ENCODE data around the gene ADAMTS5.

DNA sequence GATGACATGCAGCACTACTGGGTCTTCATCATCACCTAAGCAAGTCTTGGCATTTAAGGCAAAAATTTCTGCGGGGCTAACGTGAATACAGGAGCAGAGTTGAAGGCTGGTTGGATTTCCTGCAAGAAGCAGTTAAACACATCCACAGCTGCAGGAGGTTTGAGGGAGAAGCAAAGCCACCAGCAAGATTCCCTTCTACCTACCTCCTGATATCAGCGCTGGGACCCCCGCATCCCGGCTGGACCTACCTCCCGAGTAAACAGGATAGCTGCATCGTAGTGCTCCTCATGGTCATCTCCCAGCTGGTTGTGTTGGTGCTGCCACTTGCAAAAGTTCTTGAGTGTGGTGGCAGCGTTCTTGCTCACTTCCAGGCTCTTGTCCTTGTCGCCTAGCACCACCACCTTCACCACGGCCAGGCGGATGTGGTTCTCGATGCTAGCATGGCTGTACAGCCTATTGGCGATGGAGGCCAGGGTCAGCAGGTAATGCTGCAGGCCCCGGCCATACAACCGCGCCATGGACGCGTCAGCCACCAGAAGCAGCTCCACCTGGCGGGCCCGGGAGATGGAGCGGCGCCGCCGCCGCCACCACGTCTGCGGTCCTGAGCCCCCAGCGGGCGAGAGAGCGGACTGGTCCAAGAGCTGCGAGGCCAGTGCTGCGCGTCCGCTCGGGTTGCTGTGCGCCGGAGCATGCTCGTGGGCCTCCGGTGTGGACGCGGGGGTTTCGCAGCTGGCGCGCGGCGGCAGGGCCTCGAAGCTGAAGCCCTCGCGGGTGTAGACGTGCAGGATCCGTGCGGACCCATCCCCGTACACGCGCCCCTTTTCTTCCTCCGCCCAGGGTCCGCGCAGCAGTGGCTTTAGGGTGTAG, 1.6 kb downstream of the ADAMTS5 start:
- TF ChIP-seq POLR2A (IDR thresholded peaks at IDR 0.05) (no peak), EP300 (IDR thresholded peaks at IDR 0.05) (no peak), POLR2AphosphoS5 (IDR thresholded peaks at IDR 0.05) (peak in 1 of 4 donors; percentile 13)
- TF ChIP-seq, protein P1, sequence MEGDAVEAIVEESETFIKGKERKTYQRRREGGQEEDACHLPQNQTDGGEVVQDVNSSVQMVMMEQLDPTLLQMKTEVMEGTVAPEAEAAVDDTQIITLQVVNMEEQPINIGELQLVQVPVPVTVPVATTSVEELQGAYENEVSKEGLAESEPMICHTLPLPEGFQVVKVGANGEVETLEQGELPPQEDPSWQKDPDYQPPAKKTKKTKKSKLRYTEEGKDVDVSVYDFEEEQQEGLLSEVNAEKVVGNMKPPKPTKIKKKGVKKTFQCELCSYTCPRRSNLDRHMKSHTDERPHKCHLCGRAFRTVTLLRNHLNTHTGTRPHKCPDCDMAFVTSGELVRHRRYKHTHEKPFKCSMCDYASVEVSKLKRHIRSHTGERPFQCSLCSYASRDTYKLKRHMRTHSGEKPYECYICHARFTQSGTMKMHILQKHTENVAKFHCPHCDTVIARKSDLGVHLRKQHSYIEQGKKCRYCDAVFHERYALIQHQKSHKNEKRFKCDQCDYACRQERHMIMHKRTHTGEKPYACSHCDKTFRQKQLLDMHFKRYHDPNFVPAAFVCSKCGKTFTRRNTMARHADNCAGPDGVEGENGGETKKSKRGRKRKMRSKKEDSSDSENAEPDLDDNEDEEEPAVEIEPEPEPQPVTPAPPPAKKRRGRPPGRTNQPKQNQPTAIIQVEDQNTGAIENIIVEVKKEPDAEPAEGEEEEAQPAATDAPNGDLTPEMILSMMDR (IDR thresholded peaks at IDR 0.05) = peak in 1 of 4 experiments; percentile 27
